Epithelial cell of proximal tubule (primary cell): ENCODE measurements around the gene BNIP5. TPM values are rescaled to one million over a fixed set of nuclear protein-coding genes. Genes with fewer than 3 reads are reported as not detected.

Experiments
- DNase-seq: peaks from one replicate; pipeline ENCODE4 v3.0.0-alpha.2; 2011; ENCODE audit warnings: low read depth
- H3K4me3 ChIP-seq: 2 replicates; pipeline ENCODE4 v1.5.1; 2011; ENCODE audit warnings: low read depth, mild to moderate bottlenecking, low read length
- total RNA-seq: library from RNA; depleted of rRNA; stranded (reverse); fragments of >200 nt; gene quantifications from 2 replicates; pipeline ENCODE4 v1.2.3, GENCODE V29; 2015
- TF ChIP-seq, protein P1 (sequence below): conservative IDR thresholded peaks from 2 replicates; pipeline ENCODE4 v1.5.1; 2012; ENCODE audit warnings: low read depth, mild to moderate bottlenecking, low read length

BNIP5 gene, protein sequence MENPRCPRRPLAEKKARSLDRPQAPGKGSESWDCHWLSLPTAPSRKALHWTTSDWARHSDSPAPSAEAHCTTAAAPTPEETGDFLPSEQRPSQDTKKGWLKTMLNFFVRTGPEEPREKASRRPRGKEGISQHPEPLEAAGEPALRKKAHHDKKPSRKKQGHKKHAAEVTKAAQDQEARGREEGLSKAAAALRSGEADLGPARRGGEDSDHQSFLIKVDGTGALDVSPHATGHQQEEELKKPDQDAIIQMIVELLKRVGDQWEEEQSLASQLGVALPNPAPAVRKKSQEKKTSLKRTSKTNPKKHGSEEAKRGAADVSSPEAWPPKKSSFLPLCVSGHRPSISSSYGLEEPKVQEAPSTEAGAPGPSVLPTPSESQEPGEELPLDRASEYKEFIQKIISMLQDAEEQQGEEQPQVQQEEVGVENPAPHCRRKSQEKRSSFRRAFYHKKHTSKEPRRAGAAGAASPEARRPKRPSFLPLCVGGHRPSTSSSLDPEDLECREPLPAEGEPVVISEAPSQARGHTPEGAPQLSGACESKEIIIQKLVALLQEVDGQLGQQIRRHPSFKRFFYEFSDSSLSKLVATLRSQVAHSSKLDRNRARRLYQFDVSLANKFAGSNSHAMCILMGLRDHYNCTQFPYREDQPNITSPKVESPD
- under 0.01 TPM in 1 of 2 replicates, not detected in the other for total RNA-seq

DNA sequence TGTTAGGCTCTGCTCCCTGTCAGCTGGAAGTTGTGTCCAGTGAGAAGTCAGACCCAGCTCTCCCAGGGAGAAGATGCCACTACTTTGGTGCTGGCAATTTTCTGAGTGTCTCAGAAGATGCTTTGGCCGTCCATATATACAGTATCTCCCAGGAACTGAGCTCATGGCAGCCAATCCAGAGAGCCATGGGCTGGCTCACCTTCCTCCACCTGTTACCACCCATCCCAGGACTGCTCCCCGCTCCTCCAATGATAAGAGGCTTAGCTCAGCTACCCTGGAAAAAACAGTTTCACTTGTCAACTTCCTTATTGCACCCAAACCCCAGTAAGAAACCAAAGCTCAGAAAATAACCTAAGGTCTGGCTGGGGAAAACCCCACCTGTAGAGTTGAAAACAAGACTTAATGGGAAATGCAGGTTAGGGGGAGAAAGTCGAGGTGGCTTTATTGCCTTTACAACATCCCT, at the start of gene BNIP5:
TSS of gene BNIP5 (minus strand) at position 110 of the 463 bp plus-strand sequence. CDS start 6,198 bp downstream, outside the sequence.
- TF ChIP-seq, protein P1, sequence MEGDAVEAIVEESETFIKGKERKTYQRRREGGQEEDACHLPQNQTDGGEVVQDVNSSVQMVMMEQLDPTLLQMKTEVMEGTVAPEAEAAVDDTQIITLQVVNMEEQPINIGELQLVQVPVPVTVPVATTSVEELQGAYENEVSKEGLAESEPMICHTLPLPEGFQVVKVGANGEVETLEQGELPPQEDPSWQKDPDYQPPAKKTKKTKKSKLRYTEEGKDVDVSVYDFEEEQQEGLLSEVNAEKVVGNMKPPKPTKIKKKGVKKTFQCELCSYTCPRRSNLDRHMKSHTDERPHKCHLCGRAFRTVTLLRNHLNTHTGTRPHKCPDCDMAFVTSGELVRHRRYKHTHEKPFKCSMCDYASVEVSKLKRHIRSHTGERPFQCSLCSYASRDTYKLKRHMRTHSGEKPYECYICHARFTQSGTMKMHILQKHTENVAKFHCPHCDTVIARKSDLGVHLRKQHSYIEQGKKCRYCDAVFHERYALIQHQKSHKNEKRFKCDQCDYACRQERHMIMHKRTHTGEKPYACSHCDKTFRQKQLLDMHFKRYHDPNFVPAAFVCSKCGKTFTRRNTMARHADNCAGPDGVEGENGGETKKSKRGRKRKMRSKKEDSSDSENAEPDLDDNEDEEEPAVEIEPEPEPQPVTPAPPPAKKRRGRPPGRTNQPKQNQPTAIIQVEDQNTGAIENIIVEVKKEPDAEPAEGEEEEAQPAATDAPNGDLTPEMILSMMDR: no peak
- H3K4me3 ChIP-seq: no peak within 1 kb of the TSS
- no peak for DNase-seq

- H3K4me3 ChIP-seq: no peak overlapping the region
- TF ChIP-seq, protein P1: no peak
- no peak for DNase-seq
Observed at GRCh38 chr6:36384095-36384494, 47.4 kb upstream of the BNIP5 start.

- no peak for DNase-seq
- TF ChIP-seq, protein P1: no peak
- H3K4me3 ChIP-seq: no peak overlapping the region
Observed at GRCh38 chr6:36383606-36384005, 46.9 kb upstream of the BNIP5 start.

DNA sequence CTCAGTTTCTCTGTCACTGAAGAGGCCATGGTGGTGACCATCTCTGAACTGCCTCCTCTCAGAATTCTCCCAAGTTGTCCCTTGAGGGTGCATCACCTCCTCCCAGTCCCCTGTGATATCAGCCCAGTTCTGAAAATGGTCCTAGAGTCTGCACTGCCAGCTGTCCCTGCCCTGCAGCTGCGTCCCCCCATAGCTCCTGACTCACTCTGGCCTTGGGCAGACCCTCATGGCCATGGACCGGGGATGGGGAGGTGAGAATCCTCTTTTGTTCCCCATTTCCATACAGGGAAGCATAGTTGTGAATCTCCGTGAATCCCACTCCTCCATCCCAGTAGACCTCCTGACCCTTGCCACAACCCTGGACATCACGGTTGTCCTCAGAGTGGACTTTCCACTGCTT, 46.3 kb upstream of the BNIP5 start:
- DNase-seq: no peak
- H3K4me3 ChIP-seq: no peak overlapping the region
- TF ChIP-seq, protein P1: no peak

GRCh38 chr6:36381502-36382389, 45.1 kb upstream of the BNIP5 start:
- DNase-seq: no peak
- TF ChIP-seq, protein P1: no peak

GRCh38 chr6:36380166-36380565, 43.5 kb upstream of the BNIP5 start:
- no peak for DNase-seq
- H3K4me3 ChIP-seq: no peak overlapping the region
- TF ChIP-seq, protein P1: no peak

More at GRCh38 chr6:36381502-36382389, 45.1 kb upstream of the BNIP5 start:
- no peak overlapping the region for H3K4me3 ChIP-seq
